Erythroblast (primary cell): ENCODE data around the gene RNF167.

ENCODE experiments used
- GATA1 ChIP-seq: IDR thresholded peaks from 2 replicates; pipeline ENCODE4 v1.6.1; 2011; ENCODE audit warnings: low read depth, mild to moderate bottlenecking, control low read depth, low read length, moderate library complexity
- POLR2A ChIP-seq: IDR thresholded peaks from 2 replicates; pipeline ENCODE4 v1.6.1; 2011; ENCODE audit warnings: mild to moderate bottlenecking, low read length

GRCh38 chr17:4974115-4974670 lies 34.1 kb downstream of the RNF167 start:
- no peak for TF ChIP-seq POLR2A
- TF ChIP-seq GATA1: no peak
